Endodermal cell (in vitro differentiated cells): Measurements from ENCODE around the gene CORO2A. TPM values are rescaled to one million over a fixed set of nuclear protein-coding genes. Genes with fewer than 3 reads are reported as not detected.

ENCODE experiments used
- DNase-seq: peaks from one replicate; pipeline ENCODE4 v3.0.0-alpha.2; 2017
- H3K27ac ChIP-seq: 2 replicates; pipeline ENCODE4 v1.5.1; 2013; ENCODE audit warnings: mild to moderate bottlenecking, low read depth, low read length, moderate library complexity
- H3K27me3 ChIP-seq: 2 replicates; pipeline ENCODE4 v1.6.1; 2013; ENCODE audit warnings: mild to moderate bottlenecking, low read length, moderate library complexity; ENCODE audit not compliant: insufficient read depth, control insufficient read depth, poor library complexity, severe bottlenecking
- H3K36me3 ChIP-seq: 2 replicates; pipeline ENCODE4 v1.7.0; 2013; ENCODE audit warnings: mild to moderate bottlenecking, low read length, moderate library complexity; ENCODE audit not compliant: control insufficient read depth, insufficient read depth
- H3K4me1 ChIP-seq: one replicate; pipeline ENCODE4 v1.7.0; 2013; ENCODE audit warnings: low read length; ENCODE audit not compliant: control insufficient read depth, insufficient read depth
- H3K4me3 ChIP-seq: 2 replicates; pipeline ENCODE4 v1.5.1; 2013; ENCODE audit warnings: mild to moderate bottlenecking, low read length, moderate library complexity
- H3K9ac ChIP-seq: 2 replicates; pipeline ENCODE4 v1.6.1; 2013; ENCODE audit warnings: mild to moderate bottlenecking, low read length, moderate library complexity; ENCODE audit not compliant: poor library complexity, severe bottlenecking; ENCODE audit errors: extremely low read depth
- H3K9me3 ChIP-seq: 2 replicates; pipeline ENCODE4 v1.6.1; 2013; ENCODE audit warnings: mild to moderate bottlenecking, low read length, moderate library complexity; ENCODE audit not compliant: control insufficient read depth
- H3K27ac Mint-ChIP-seq: 2 replicates; pipeline ENCODE4 v1.8.0; 2020; ENCODE audit warnings: mixed read lengths
- H3K27me3 Mint-ChIP-seq: 2 replicates; pipeline ENCODE4 v1.8.0; 2021; ENCODE audit warnings: mild to moderate bottlenecking, mixed read lengths; ENCODE audit not compliant: insufficient read depth
- H3K36me3 Mint-ChIP-seq: 2 replicates; pipeline ENCODE4 v1.8.0; 2020; ENCODE audit warnings: low read depth, mixed read lengths
- H3K4me1 Mint-ChIP-seq: 2 replicates; pipeline ENCODE4 v1.8.0; 2020; ENCODE audit warnings: mixed read lengths
- H3K4me3 Mint-ChIP-seq: 2 replicates; pipeline ENCODE4 v1.8.0; 2020; ENCODE audit warnings: mild to moderate bottlenecking, moderate library complexity, mixed read lengths
- H3K9me3 Mint-ChIP-seq: 2 replicates; pipeline ENCODE4 v1.8.0; 2020; ENCODE audit warnings: mild to moderate bottlenecking, mixed read lengths
- WGBS, 2 experiments: methylation state at CpG; one replicate each; pipeline versions ENCODE4 v1.1.5 to v1.1.7; 2013; ENCODE audit warnings: missing lambda C conversion rate in 2 of 2, mixed read lengths in 1 of 2; ENCODE audit not compliant: insufficient coverage in 1 of 2, insufficient read length in 1 of 2; 5-methylcytosine and 5-hydroxymethylcytosine counted together
- total RNA-seq, 2 donors: library from RNA; stranded (reverse); fragmentation: NEBNext Ultra II Directional in 1 of 2; extraction: Animal tissue kit (Norgen Biotek cat#: 25700) in 1 of 2; gene quantifications; 2 replicates in 1 of 2; 3 replicates in 1 of 2; pipeline ENCODE4 v1.2.1, GENCODE V29; 2021
- TF ChIP-seq, protein P1 (sequence below): fragments of 200-600 bp; sonication (generic); conservative IDR thresholded peaks from 2 replicates; pipeline ENCODE4 v1.5.0; 2021; ENCODE audit warnings: antibody characterized with exemption, mild to moderate bottlenecking

Gene CORO2A
- total RNA-seq, 2 donors from 2014 or later, result 21.0 to 22.8 TPM

GRCh38 chr9:98214811-98215210, 22.4 kb upstream of the CORO2A start:
- Histone ChIP-seq H3K36me3 (peaks cover 26% of the 10 kb centered on the region), H3K27ac (no peak overlapping the region), H3K9ac (no peak overlapping the region), H3K4me3 (no peak overlapping the region), H3K4me1 (no peaks in the 10 kb centered on the region), H3K27me3 (no peaks in the 10 kb centered on the region), H3K9me3 (no peaks in the 10 kb centered on the region)
- H3K4me3 Mint-ChIP-seq, result no peak overlapping the region
- peaks cover 46% of the 10 kb centered on the region for H3K36me3 Mint-ChIP-seq
- peak; percentile 37 for DNase-seq
- TF ChIP-seq, protein P1, sequence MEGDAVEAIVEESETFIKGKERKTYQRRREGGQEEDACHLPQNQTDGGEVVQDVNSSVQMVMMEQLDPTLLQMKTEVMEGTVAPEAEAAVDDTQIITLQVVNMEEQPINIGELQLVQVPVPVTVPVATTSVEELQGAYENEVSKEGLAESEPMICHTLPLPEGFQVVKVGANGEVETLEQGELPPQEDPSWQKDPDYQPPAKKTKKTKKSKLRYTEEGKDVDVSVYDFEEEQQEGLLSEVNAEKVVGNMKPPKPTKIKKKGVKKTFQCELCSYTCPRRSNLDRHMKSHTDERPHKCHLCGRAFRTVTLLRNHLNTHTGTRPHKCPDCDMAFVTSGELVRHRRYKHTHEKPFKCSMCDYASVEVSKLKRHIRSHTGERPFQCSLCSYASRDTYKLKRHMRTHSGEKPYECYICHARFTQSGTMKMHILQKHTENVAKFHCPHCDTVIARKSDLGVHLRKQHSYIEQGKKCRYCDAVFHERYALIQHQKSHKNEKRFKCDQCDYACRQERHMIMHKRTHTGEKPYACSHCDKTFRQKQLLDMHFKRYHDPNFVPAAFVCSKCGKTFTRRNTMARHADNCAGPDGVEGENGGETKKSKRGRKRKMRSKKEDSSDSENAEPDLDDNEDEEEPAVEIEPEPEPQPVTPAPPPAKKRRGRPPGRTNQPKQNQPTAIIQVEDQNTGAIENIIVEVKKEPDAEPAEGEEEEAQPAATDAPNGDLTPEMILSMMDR, result no peak
- no peak overlapping the region for H3K27ac Mint-ChIP-seq
- H3K27me3 Mint-ChIP-seq, result no peaks in the 10 kb centered on the region
- 76 to 81% methylated on average over 4 to 6 of the region's 6 CpGs for WGBS, 2 experiments
- no peaks in the 10 kb centered on the region for H3K4me1 Mint-ChIP-seq
- H3K9me3 Mint-ChIP-seq, result no peaks in the 10 kb centered on the region

- Histone ChIP-seq H3K9me3 (peaks cover 9% of the 10 kb centered on the region), H3K9ac (no peak overlapping the region), H3K4me3 (no peak overlapping the region), H3K36me3 (peaks cover 30% of the 10 kb centered on the region), H3K4me1 (no peaks in the 10 kb centered on the region), H3K27ac (no peak overlapping the region), H3K27me3 (no peaks in the 10 kb centered on the region)
- peaks cover 13% of the 10 kb centered on the region for H3K9me3 Mint-ChIP-seq
- DNase-seq, result no peak
- H3K4me3 Mint-ChIP-seq, result no peak overlapping the region
- whole genome bisulfite sequencing, 2 experiments, result 90 to 94% methylated on average over 1 to 3 of the region's 3 CpGs
- no peak overlapping the region for H3K27ac Mint-ChIP-seq
- peaks cover 55% of the 10 kb centered on the region for H3K36me3 Mint-ChIP-seq
- TF ChIP-seq, protein P1, result no peak
- peaks cover 3% of the 10 kb centered on the region for H3K4me1 Mint-ChIP-seq
- no peaks in the 10 kb centered on the region for H3K27me3 Mint-ChIP-seq
Measured at GRCh38 chr9:98211260-98211659, 18.8 kb upstream of the CORO2A start.

GRCh38 chr9:98210435-98210834, 18.0 kb upstream of the CORO2A start:
- H3K27me3 Mint-ChIP-seq, result no peaks in the 10 kb centered on the region
- DNase-seq, result no peak

More at GRCh38 chr9:98210435-98210834, 18.0 kb upstream of the CORO2A start:
- Mint-ChIP-seq H3K4me3 (no peak overlapping the region), H3K4me1 (peaks cover 3% of the 10 kb centered on the region), H3K36me3 (peaks cover 55% of the 10 kb centered on the region), H3K27ac (no peak overlapping the region), H3K9me3 (peaks cover 13% of the 10 kb centered on the region)
- Histone ChIP-seq H3K36me3 (peaks cover 30% of the 10 kb centered on the region), H3K9me3 (peaks cover 9% of the 10 kb centered on the region), H3K4me3 (no peak overlapping the region), H3K27ac (no peak overlapping the region), H3K4me1 (no peaks in the 10 kb centered on the region), H3K9ac (no peak overlapping the region), H3K27me3 (no peaks in the 10 kb centered on the region)
- TF ChIP-seq, protein P1, result no peak
- 88 to 91% methylated on average over 5 to 9 of the region's 9 CpGs for WGBS, 2 experiments
